Upper lobe of right lung (tissue), 1 donor: ENCODE data around the gene CHST2. TPM values are rescaled to one million over a fixed set of nuclear protein-coding genes. Genes with fewer than 3 reads are reported as not detected.

ENCODE experiments used
- ATAC-seq: fragments of 200-7000 bp; cut with Tn5 transposase; one replicate; pipeline ENCODE4 v1.9.1; 2020; ENCODE audit warnings: mild to moderate bottlenecking, moderate library complexity
- DNase-seq: peaks from one replicate; pipeline ENCODE4 v3.0.0-alpha.2; 2020
- H3K27ac ChIP-seq: fragments of 200-600 bp; one replicate; pipeline ENCODE4 v1.8.0; 2022
- H3K27me3 ChIP-seq: fragments of 200-600 bp; one replicate; pipeline ENCODE4 v1.8.0; 2022; ENCODE audit warnings: mild to moderate bottlenecking
- H3K36me3 ChIP-seq: fragments of 200-600 bp; one replicate; pipeline ENCODE4 v1.8.0; 2022
- H3K4me1 ChIP-seq: fragments of 200-600 bp; one replicate; pipeline ENCODE4 v1.8.0; 2022
- H3K4me3 ChIP-seq: fragments of 200-600 bp; one replicate; pipeline ENCODE4 v1.8.0; 2022; ENCODE audit warnings: mild to moderate bottlenecking
- H3K9me3 ChIP-seq: fragments of 200-600 bp; one replicate; pipeline ENCODE4 v1.8.0; 2022
- intact Hi-C: fragments of 100-400 bp; cut with DNase I; formaldehyde crosslinking; loops from one replicate; pipeline ENCODE4 v1.11.0; 2022
- total RNA-seq: library from RNA; stranded (reverse); fragmentation: NEBNext Ultra II Directional; extraction: Animal tissue kit (Norgen Biotek cat#: 25700); gene quantifications from one replicate; pipeline ENCODE4 v1.2.1, GENCODE V29; 2021
- TF ChIP-seq, protein P1 (sequence below): fragments of 200-600 bp; IDR thresholded peaks from one replicate; pipeline ENCODE4 v1.8.0; 2022; ENCODE audit warnings: antibody characterized with exemption
- donor health status: DM: no; HTN: yes; CAD: no; lungs with severe emphysema.

The CHST2 gene
- total RNA-seq, 1 donor from 2014 or later = 8.2 TPM

DNA sequence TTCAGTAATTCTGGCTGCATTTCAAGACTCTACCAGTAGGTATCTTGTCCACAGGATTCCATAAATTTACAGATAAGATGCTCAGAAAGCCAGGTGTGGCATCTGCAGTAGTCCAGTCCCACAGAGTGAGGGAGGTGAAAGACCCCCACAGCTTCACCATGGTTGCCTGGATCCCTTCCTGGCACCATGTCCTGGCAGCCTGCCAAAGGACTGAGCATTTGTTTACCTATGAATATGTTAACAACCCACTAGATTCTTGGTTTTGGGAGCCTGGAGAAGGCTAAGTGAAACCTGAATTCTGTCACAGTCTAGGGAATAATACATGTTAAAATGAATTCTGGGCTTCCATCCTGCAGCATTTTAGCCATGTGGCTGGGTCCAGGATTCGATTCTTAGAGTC, 14.9 kb downstream of the CHST2 start:
- ATAC-seq (no peak), DNase-seq (no peak)
- TF ChIP-seq, protein P1, sequence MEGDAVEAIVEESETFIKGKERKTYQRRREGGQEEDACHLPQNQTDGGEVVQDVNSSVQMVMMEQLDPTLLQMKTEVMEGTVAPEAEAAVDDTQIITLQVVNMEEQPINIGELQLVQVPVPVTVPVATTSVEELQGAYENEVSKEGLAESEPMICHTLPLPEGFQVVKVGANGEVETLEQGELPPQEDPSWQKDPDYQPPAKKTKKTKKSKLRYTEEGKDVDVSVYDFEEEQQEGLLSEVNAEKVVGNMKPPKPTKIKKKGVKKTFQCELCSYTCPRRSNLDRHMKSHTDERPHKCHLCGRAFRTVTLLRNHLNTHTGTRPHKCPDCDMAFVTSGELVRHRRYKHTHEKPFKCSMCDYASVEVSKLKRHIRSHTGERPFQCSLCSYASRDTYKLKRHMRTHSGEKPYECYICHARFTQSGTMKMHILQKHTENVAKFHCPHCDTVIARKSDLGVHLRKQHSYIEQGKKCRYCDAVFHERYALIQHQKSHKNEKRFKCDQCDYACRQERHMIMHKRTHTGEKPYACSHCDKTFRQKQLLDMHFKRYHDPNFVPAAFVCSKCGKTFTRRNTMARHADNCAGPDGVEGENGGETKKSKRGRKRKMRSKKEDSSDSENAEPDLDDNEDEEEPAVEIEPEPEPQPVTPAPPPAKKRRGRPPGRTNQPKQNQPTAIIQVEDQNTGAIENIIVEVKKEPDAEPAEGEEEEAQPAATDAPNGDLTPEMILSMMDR = no peak

DNA sequence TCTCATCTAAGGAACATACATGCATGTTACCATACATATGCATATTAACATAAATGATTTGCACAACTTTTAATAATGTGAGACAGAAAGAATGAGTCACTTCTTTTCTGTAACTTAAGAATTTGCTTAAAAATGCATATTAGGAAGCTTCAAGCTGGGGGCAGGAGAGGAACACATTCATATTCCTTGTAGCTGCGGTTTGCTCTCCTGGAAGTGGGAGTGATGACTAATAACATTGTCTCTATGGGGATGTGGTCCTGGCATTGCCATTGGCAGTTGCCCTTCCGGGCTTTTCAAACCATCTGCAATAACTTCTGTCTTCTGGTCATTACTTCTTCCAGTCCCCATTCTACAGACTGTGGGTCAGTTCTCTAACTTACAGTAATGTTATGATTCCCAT, 15.6 kb downstream of the CHST2 start:
- Histone ChIP-seq H3K36me3 (no peaks in the 10 kb centered on the region), H3K27me3 (no peaks in the 10 kb centered on the region), H3K4me1 (no peaks in the 10 kb centered on the region), H3K27ac (no peak overlapping the region), H3K9me3 (no peaks in the 10 kb centered on the region), H3K4me3 (no peak overlapping the region)
- intact Hi-C loops = no loop called here
- DNase-seq (no peak), ATAC-seq (peak; percentile 90)
- TF ChIP-seq, protein P1 = no peak

More for the DNA sequence above, 14.9 kb downstream of the CHST2 start:
- Histone ChIP-seq H3K9me3 (no peaks in the 10 kb centered on the region), H3K27ac (no peak overlapping the region), H3K4me1 (no peaks in the 10 kb centered on the region), H3K27me3 (no peaks in the 10 kb centered on the region), H3K36me3 (no peaks in the 10 kb centered on the region), H3K4me3 (no peak overlapping the region)
- intact Hi-C loops = no loop called here

- H3K27me3 ChIP-seq = no peaks in the 10 kb centered on the region
- intact Hi-C loops = no loop called here
Observed at GRCh38 chr3:143137435-143138036, 18.0 kb downstream of the CHST2 start.

GRCh38 chr3:143138953-143139352, 19.4 kb downstream of the CHST2 start:
- no peak for DNase-seq

More at GRCh38 chr3:143137435-143138036, 18.0 kb downstream of the CHST2 start:
- Histone ChIP-seq H3K36me3 (no peaks in the 10 kb centered on the region), H3K27ac (no peak overlapping the region), H3K4me3 (no peak overlapping the region), H3K9me3 (no peaks in the 10 kb centered on the region), H3K4me1 (no peaks in the 10 kb centered on the region)
- no peak for DNase-seq
- no peak for ATAC-seq
- TF ChIP-seq, protein P1 = no peak

GRCh38 chr3:143139762-143140161, 20.2 kb downstream of the CHST2 start:
- intact Hi-C loops = no loop called here
- no peak overlapping the region for H3K4me3 ChIP-seq
- no peaks in the 10 kb centered on the region for H3K9me3 ChIP-seq
- TF ChIP-seq, protein P1 = no peak
- H3K4me1 ChIP-seq = no peaks in the 10 kb centered on the region
- ATAC-seq (peak; percentile 74), DNase-seq (no peak)
- H3K36me3 ChIP-seq = no peaks in the 10 kb centered on the region
- peak overlapping the region; percentile 12 for H3K27ac ChIP-seq
- no peaks in the 10 kb centered on the region for H3K27me3 ChIP-seq

More at GRCh38 chr3:143138953-143139352, 19.4 kb downstream of the CHST2 start:
- Histone ChIP-seq H3K9me3 (no peaks in the 10 kb centered on the region), H3K27ac (no peak overlapping the region), H3K4me3 (no peak overlapping the region), H3K36me3 (no peaks in the 10 kb centered on the region), H3K27me3 (no peaks in the 10 kb centered on the region), H3K4me1 (no peaks in the 10 kb centered on the region)
- intact Hi-C loops = no loop called here
- no peak for ATAC-seq
- TF ChIP-seq, protein P1 = no peak

DNA sequence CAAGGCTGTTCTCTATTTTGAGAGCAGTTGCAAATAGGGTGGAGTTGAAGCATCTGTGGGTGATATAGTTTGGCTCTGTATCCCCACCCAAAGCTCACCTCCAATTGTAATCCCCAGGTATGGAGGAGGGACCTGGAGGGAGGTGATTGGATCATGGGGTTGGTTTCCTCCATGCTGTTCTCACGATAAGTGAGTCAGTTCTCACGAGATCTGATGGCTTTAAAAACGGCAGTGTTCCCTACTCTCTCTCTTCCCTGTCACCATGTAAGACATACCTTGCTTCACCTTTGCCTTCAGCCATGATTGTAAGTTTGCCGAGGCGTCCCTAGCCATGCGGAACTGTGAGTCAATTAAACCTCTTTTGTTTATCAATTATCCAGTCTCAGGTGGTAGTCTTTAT, 21.0 kb downstream of the CHST2 start:
- no peak for ATAC-seq
- DNase-seq = no peak
- Histone ChIP-seq H3K27me3 (no peaks in the 10 kb centered on the region), H3K27ac (no peak overlapping the region), H3K4me1 (no peaks in the 10 kb centered on the region), H3K36me3 (no peaks in the 10 kb centered on the region), H3K4me3 (no peak overlapping the region), H3K9me3 (no peaks in the 10 kb centered on the region)
- intact Hi-C loops = no loop called here
- TF ChIP-seq, protein P1 = no peak
